B cell (primary cell): ENCODE results near the gene RACK1. TPM values are rescaled to one million over a fixed set of nuclear protein-coding genes. Genes with fewer than 3 reads are reported as not detected.

Experiments used
- ATAC-seq: fragments of 200-7000 bp; cut with Tn5 transposase; one replicate; pipeline ENCODE4 v1.10.0; 2021; ENCODE audit warnings: low read depth, mild to moderate bottlenecking, moderate number of reproducible peaks, moderate library complexity
- CTCF ChIA-PET: fragments of 350-600 bp; sonication (Branson Sonifier 250); formaldehyde crosslinking; loops from one replicate; lab custom pipeline; 2021; ENCODE audit warnings: antibody characterized with exemption, inconsistent platforms; lab: Charles Lee
- POLR2A ChIA-PET: fragments of 350-600 bp; sonication (Branson Sonifier 250); formaldehyde crosslinking; loops from one replicate; lab custom pipeline; 2021; ENCODE audit warnings: antibody characterized with exemption; lab: Charles Lee
- DNase-seq: peaks from one replicate; pipeline ENCODE4 v3.0.0; 2013
- H2AFZ ChIP-seq: 2 replicates; pipeline ENCODE4 v1.6.1; 2012; ENCODE audit warnings: mild to moderate bottlenecking, low read depth, low read length; ENCODE audit not compliant: insufficient read depth, poor library complexity, severe bottlenecking
- H3K27ac ChIP-seq, 2 donors: 1 replicate in 1 of 2; 2 replicates in 1 of 2; pipeline ENCODE4 v1.5.1; 2012 to 2013; ENCODE audit warnings: low read length in 2 of 2, mild to moderate bottlenecking in 2 of 2, moderate library complexity in 1 of 2
- H3K27me3 ChIP-seq, 4 experiments: fragments of 200-600 bp in 1 of 4; sonication (generic) in 1 of 4; replicated peaks in 1 of 4; 1 replicate in 2 of 4; 2 replicates in 2 of 4; pipeline versions ENCODE4 v1.6.1 to v1.7.0; 2013 to 2016; ENCODE audit warnings: low read length in 3 of 4, mild to moderate bottlenecking in 2 of 4, mixed read lengths in 1 of 4, moderate library complexity in 1 of 4; ENCODE audit not compliant: insufficient read depth in 4 of 4, control insufficient read depth in 3 of 4; ENCODE audit errors: control extremely low read depth in 1 of 4
- H3K36me3 ChIP-seq, 2 experiments: replicated peaks in 1 of 2; 1 replicate in 1 of 2; 2 replicates in 1 of 2; pipeline versions ENCODE4 v1.6.1 to v1.7.1; 2013; ENCODE audit warnings: low read length in 1 of 2; ENCODE audit not compliant: insufficient read depth in 2 of 2, control insufficient read depth in 1 of 2; ENCODE audit errors: control extremely low read depth in 1 of 2, extremely low read depth in 1 of 2
- H3K4me1 ChIP-seq, 2 donors: fragments of 200-600 bp in 1 of 2; sonication (generic) in 1 of 2; 1 replicate in 1 of 2; 2 replicates in 1 of 2; pipeline versions ENCODE4 v1.5.1 to v1.6.1; 2013 to 2017; ENCODE audit warnings: low read length in 2 of 2; ENCODE audit not compliant: control insufficient read depth in 2 of 2, insufficient read depth in 2 of 2
- H3K4me2 ChIP-seq: replicated peaks from 2 replicates; pipeline ENCODE3; 2012; ENCODE audit warnings: mild to moderate bottlenecking, low read depth, low read length; ENCODE audit not compliant: poor library complexity, severe bottlenecking
- H3K4me3 ChIP-seq, 5 experiments: fragments of 200-600 bp in 1 of 5; sonication (generic) in 1 of 5; 1 replicate in 3 of 5; 2 replicates in 2 of 5; pipeline versions ENCODE4 v1.5.1 to v1.7.0; 2011 to 2016; ENCODE audit warnings: low read length in 4 of 5, mild to moderate bottlenecking in 4 of 5, low read depth in 2 of 5, control low read depth in 1 of 5, moderate library complexity in 1 of 5; ENCODE audit not compliant: insufficient read depth in 1 of 5; ENCODE audit errors: control extremely low read depth in 1 of 5, extremely low read depth in 1 of 5
- H3K79me2 ChIP-seq: fragments of 200-600 bp; sonication (generic); one replicate; pipeline ENCODE4 v1.6.0; 2016; ENCODE audit warnings: low read length; ENCODE audit not compliant: control insufficient read depth, insufficient read depth
- H3K9ac ChIP-seq: fragments of 200-600 bp; sonication (generic); 2 replicates; pipeline ENCODE4 v1.6.1; 2017; ENCODE audit warnings: mild to moderate bottlenecking, low read length, moderate library complexity
- H3K9me3 ChIP-seq, 3 donors: one replicate each; pipeline versions ENCODE4 v1.6.1 to v1.7.1; 2013; ENCODE audit warnings: low read length in 2 of 3; ENCODE audit not compliant: control insufficient read depth in 2 of 3, insufficient read depth in 1 of 3; ENCODE audit errors: control extremely low read depth in 1 of 3
- H4K20me1 ChIP-seq: 2 replicates; pipeline ENCODE4 v1.6.0; 2012; ENCODE audit warnings: mild to moderate bottlenecking, low read length; ENCODE audit not compliant: insufficient read depth, control insufficient read depth, poor library complexity, severe bottlenecking
- H3K27ac Mint-ChIP-seq: one replicate; pipeline ENCODE4 v1.8.0; 2021; ENCODE audit warnings: mixed read lengths
- H3K27me3 Mint-ChIP-seq: one replicate; pipeline ENCODE4 v1.8.0; 2021; ENCODE audit warnings: mixed read lengths
- H3K4me1 Mint-ChIP-seq: one replicate; pipeline ENCODE4 v1.8.0; 2021; ENCODE audit warnings: mixed read lengths
- H3K4me3 Mint-ChIP-seq: one replicate; pipeline ENCODE4 v1.8.0; 2021; ENCODE audit warnings: mixed read lengths
- H3K9me3 Mint-ChIP-seq: one replicate; pipeline ENCODE4 v1.8.0; 2022; ENCODE audit warnings: mixed read lengths; ENCODE audit not compliant: insufficient read depth
- CTCF ChIP-seq: fragments of 200-600 bp; IDR thresholded peaks from one replicate; pipeline ENCODE4 v1.8.0; 2022; ENCODE audit warnings: antibody characterized with exemption, mild to moderate bottlenecking
- EZH2 ChIP-seq: IDR thresholded peaks from 2 replicates; pipeline ENCODE4 v1.6.1; 2012; ENCODE audit warnings: borderline replicate concordance, low read depth, mild to moderate bottlenecking, moderate library complexity, low read length; ENCODE audit not compliant: insufficient read depth, poor library complexity, severe bottlenecking
- WGBS: methylation state at CpG from one replicate; pipeline ENCODE4 v1.1.5; 2013; ENCODE audit warnings: missing lambda C conversion rate; ENCODE audit not compliant: insufficient coverage; 5-methylcytosine and 5-hydroxymethylcytosine counted together
- intact Hi-C: fragments of 100-400 bp; cut with micrococcal nuclease; formaldehyde crosslinking; loops from one replicate; pipeline ENCODE4 v1.10.0; 2022
- polyA plus RNA-seq: library from polyadenylated mRNA; depleted of rRNA; stranded (reverse); fragments of >200 nt; gene quantifications from 2 replicates; pipeline ENCODE4 v1.2.3, GENCODE V29; 2012
- total RNA-seq, 2 donors: library from RNA; stranded (reverse); fragments of 120-200 nt in 1 of 2; gene quantifications; 1 replicate in 1 of 2; 2 replicates in 1 of 2; pipeline versions ENCODE4 v1.2.3 to v1.2.4, GENCODE V29; 2013 to 2022

The RACK1 gene
- total and polyA plus RNA-seq, 2 donors (not counting 1 experiment from before 2014, with no cell fraction given) = 2,047 to 4,130 TPM

GRCh38 chr5:181194489-181195248 lies 49.0 kb downstream of the RACK1 start:
- DNase-seq (no peak), ATAC-seq (no peak)
- Histone ChIP-seq H3K4me1 (peaks cover 18 to 19% of the 10 kb centered on the region in 2 donors), H2AFZ (no peak overlapping the region), H3K9ac (no peak overlapping the region), H3K27ac (no peak overlapping the region), H4K20me1 (no peaks in the 10 kb centered on the region), H3K4me2 (no peak overlapping the region), H3K4me3 (no peak overlapping the region), H3K36me3 (no peaks in the 10 kb centered on the region), H3K27me3 (no peaks in the 10 kb centered on the region), H3K79me2 (no peaks in the 10 kb centered on the region), H3K9me3 (peaks cover 0 to 9% (median 0%) of the 10 kb centered on the region in 3 donors)
- POLR2A ChIA-PET = interaction anchor here (0.8 kb wide), 1 partner anchor 28 kb away, joined by 3 read pairs; no protein-coding TSS in a partner anchor
- intact Hi-C loops = no loop called here
- TF ChIP-seq CTCF (no peak), EZH2 (no peak)
- peaks cover 4% of the 10 kb centered on the region for H3K27me3 Mint-ChIP-seq
- CTCF ChIA-PET = interaction anchor here (7.7 kb wide), 1 partner anchor 10 kb away, joined by 105 read pairs; the partner anchor contains the start of gene TRIM7
- no peak overlapping the region for H3K27ac Mint-ChIP-seq
- no peak overlapping the region for H3K4me3 Mint-ChIP-seq
- WGBS = 93% methylated on average over 20 of the region's 21 CpGs
- no peaks in the 10 kb centered on the region for H3K9me3 Mint-ChIP-seq
- peaks cover 39% of the 10 kb centered on the region for H3K4me1 Mint-ChIP-seq

GRCh38 chr5:181193656-181194055 lies 50.0 kb downstream of the RACK1 start:
- Histone ChIP-seq H3K36me3 (no peaks in the 10 kb centered on the region), H3K4me2 (no peak overlapping the region), H4K20me1 (no peaks in the 10 kb centered on the region), H3K27me3 (no peaks in the 10 kb centered on the region), H3K9me3 (peaks cover 0 to 9% (median 0%) of the 10 kb centered on the region in 3 donors), H3K9ac (no peak overlapping the region), H3K4me1 (peaks cover 10 to 16% of the 10 kb centered on the region in 2 donors), H3K4me3 (no peak overlapping the region), H3K79me2 (no peaks in the 10 kb centered on the region), H3K27ac (no peak overlapping the region), H2AFZ (no peak overlapping the region)
- Mint-ChIP-seq H3K27ac (no peak overlapping the region), H3K27me3 (peaks cover 7% of the 10 kb centered on the region), H3K9me3 (no peaks in the 10 kb centered on the region), H3K4me3 (peak overlapping the region; percentile 97), H3K4me1 (peaks cover 34% of the 10 kb centered on the region)
- ChIA-PET POLR2A (interaction anchor here (0.6 to 7.2 kb wide), 3 partner anchors 13 to 142 kb away, joined by 3 to 73 read pairs (median 3); no protein-coding TSS in a partner anchor), CTCF (interaction anchor here (7.7 kb wide), 1 partner anchor 11 kb away, joined by 105 read pairs; the partner anchor contains the start of gene TRIM7)
- WGBS = 84% methylated on average over 2 of the region's 2 CpGs
- intact Hi-C loops = no loop called here
- ATAC-seq = no peak
- no peak for DNase-seq
- TF ChIP-seq EZH2 (no peak), CTCF (no peak)
